GM21786 (cell line): ENCODE measurements around the gene TCF12.

ENCODE experiments used
- ATAC-seq: cut with Tn5 transposase; IDR thresholded peaks from one replicate; pipeline ENCODE4 v1.9.1; 2021; ENCODE audit not compliant: unreplicated experiment

TCF12 gene

GRCh38 chr15:57327985-57328471 is 409.6 kb downstream of the TCF12 start:
- no peak for ATAC-seq

GRCh38 chr15:57328479-57328878 is 410.0 kb downstream of the TCF12 start:
- no peak for ATAC-seq

GRCh38 chr15:57328897-57329296 is 410.5 kb downstream of the TCF12 start:
- ATAC-seq, result no peak

- no peak for ATAC-seq
Measured at GRCh38 chr15:57329582-57330367, 411.3 kb downstream of the TCF12 start.

GRCh38 chr15:57330619-57331340 is 412.3 kb downstream of the TCF12 start:
- no peak for ATAC-seq

- no peak for ATAC-seq
Measured at GRCh38 chr15:57332326-57332725, 413.9 kb downstream of the TCF12 start.

GRCh38 chr15:57333487-57333886 is 415.0 kb downstream of the TCF12 start:
- ATAC-seq, result no peak

- ATAC-seq, result no peak
Measured at GRCh38 chr15:57334257-57334656, 415.8 kb downstream of the TCF12 start.

- no peak for ATAC-seq
Measured at GRCh38 chr15:57335293-57335715, 416.9 kb downstream of the TCF12 start.

- no peak for ATAC-seq
Measured at GRCh38 chr15:57335719-57336118, 417.3 kb downstream of the TCF12 start.

GRCh38 chr15:57337868-57338411 is 419.5 kb downstream of the TCF12 start:
- ATAC-seq, result no peak

GRCh38 chr15:57339321-57339720 is 420.9 kb downstream of the TCF12 start:
- ATAC-seq, result no peak
